AG04449 (cell line): ENCODE measurements around the gene TMEM163.

Experiments used
- CTCF ChIA-PET: fragments of 350-600 bp; formaldehyde crosslinking; extraction: SDS; loops from one replicate; lab custom pipeline; 2021; ENCODE audit warnings: antibody characterized with exemption; lab: Yijun Ruan, JAX
- POLR2A ChIA-PET: fragments of 400-600, 350-600 bp; formaldehyde crosslinking; extraction: SDS; loops from one replicate; lab custom pipeline; 2020; ENCODE audit warnings: antibody characterized with exemption, inconsistent platforms; lab: Yijun Ruan, JAX
- DNase-seq: peaks from one replicate; pipeline ENCODE4 v3.0.0-alpha.2; 2010; ENCODE audit warnings: low read depth, low spot score
- H3K4me3 ChIP-seq: 2 replicates; pipeline ENCODE4 v1.5.1; 2011; ENCODE audit warnings: low read depth, mild to moderate bottlenecking, control low read depth, low read length
- CTCF ChIP-seq: IDR thresholded peaks from one replicate; pipeline ENCODE4 v1.5.1; 2011; ENCODE audit warnings: mild to moderate bottlenecking, moderate library complexity, low read length, control low read depth, inconsistent platforms; ENCODE audit not compliant: insufficient read depth; ENCODE audit errors: missing control alignments

Gene TMEM163

GRCh38 chr2:134588556-134588955 is 130.2 kb downstream of the TMEM163 start:
- no peak for DNase-seq
- no peak for TF ChIP-seq CTCF
- ChIA-PET POLR2A (no interaction called here), CTCF (no interaction called here)
- no peak overlapping the region for H3K4me3 ChIP-seq

- no peak for DNase-seq
- H3K4me3 ChIP-seq = no peak overlapping the region
- no peak for TF ChIP-seq CTCF
- ChIA-PET CTCF (interaction anchor here (1.0 kb wide), 1 partner anchor 33 kb away, joined by 3 read pairs; no protein-coding TSS in a partner anchor), POLR2A (no interaction called here)
These were observed 132.4 kb downstream of the TMEM163 start for GRCh38 chr2:134586326-134586965.

- ChIA-PET CTCF (no interaction called here), POLR2A (no interaction called here)
- DNase-seq = no peak
- no peak overlapping the region for H3K4me3 ChIP-seq
- no peak for TF ChIP-seq CTCF
These were observed 134.7 kb downstream of the TMEM163 start for GRCh38 chr2:134583997-134584520.

GRCh38 chr2:134583462-134583861 is 135.3 kb downstream of the TMEM163 start:
- no peak for DNase-seq
- TF ChIP-seq CTCF = no peak
- CTCF ChIA-PET = no interaction called here
- no peak overlapping the region for H3K4me3 ChIP-seq
- POLR2A ChIA-PET = no interaction called here

- DNase-seq = no peak
- H3K4me3 ChIP-seq = no peak overlapping the region
- TF ChIP-seq CTCF = no peak
- ChIA-PET POLR2A (no interaction called here), CTCF (no interaction called here)
These were observed 136.3 kb downstream of the TMEM163 start for GRCh38 chr2:134582547-134582899.

GRCh38 chr2:134581877-134582546 is 136.8 kb downstream of the TMEM163 start:
- ChIA-PET POLR2A (no interaction called here), CTCF (no interaction called here)
- H3K4me3 ChIP-seq = no peak overlapping the region
- DNase-seq = no peak
- no peak for TF ChIP-seq CTCF
